Measurements from ENCODE around the gene RAB7A.
A peak's percentile ranks its signal among the peaks of the same experiment; 100 is the strongest.

The RAB7A gene

DNA sequence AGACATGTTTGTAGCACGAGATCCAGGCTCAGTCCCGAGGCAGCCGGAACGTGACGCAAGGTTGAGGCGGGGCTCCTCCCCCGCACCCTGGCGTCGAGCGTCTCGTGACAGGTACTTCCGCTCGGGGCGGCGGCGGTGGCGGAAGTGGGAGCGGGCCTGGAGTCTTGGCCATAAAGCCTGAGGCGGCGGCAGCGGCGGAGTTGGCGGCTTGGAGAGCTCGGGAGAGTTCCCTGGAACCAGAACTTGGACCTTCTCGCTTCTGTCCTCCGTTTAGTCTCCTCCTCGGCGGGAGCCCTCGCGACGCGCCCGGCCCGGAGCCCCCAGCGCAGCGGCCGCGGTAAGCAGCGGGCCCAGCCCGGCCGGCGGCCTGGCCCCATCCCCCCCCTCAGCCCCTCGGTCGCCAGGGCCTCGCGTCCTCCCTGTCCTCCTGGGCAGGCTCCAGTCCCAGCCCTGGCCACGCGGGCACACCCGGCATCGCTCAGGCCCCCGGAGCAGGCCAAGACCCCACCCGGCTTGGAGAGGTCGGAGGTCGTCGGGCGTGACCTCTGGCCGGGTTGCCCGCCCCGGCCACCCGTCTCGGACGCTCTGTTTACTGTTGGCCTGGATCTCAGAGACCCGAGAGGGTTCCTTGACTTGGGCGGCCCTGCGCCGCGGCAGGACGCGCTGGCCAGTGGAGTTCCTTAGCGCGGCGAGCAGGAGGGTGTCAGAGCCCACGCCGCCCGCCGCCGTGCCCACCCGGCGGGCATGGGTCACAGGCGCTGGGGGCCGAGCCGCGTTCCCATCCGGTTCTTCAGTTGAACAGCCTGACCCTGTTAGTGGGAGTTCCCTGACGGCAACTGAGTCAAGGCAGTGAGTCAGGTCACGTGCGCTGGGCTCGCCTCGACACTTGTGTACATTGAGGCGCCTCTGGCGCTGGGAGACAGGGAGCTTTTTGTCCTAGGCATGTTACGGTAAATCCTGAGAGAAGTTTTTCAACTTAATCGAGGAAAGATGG is at the start of gene RAB7A:
RAB7A (plus strand) TSS at position 161 of the 994 bp plus-strand sequence. CDS start 69,185 bp downstream, outside the sequence.
- peak; percentile 95 for DNase-seq (ENCODE audit: low read depth, low spot score)

DNA sequence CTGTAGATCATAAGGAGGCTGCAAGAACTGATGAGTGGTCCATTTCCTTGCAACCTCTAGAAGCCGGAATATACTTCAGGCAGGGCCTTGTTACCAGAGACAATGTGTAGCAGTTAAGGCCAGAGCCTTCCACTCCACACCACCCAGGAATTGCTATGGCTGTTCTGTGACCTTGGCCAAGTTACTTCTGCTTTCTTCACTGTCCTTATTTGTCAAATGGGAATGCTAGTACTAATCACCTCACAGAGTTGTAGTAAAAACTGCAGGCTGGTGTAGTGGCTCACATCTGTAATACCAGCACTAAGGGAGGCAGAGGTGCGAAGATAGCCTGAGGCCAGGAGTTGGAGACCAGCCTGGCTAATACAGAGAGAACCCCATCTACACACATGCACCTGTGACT is 46.6 kb upstream of the RAB7A start:
- DNase-seq (ENCODE audit: low read depth, low spot score): no peak

DNA sequence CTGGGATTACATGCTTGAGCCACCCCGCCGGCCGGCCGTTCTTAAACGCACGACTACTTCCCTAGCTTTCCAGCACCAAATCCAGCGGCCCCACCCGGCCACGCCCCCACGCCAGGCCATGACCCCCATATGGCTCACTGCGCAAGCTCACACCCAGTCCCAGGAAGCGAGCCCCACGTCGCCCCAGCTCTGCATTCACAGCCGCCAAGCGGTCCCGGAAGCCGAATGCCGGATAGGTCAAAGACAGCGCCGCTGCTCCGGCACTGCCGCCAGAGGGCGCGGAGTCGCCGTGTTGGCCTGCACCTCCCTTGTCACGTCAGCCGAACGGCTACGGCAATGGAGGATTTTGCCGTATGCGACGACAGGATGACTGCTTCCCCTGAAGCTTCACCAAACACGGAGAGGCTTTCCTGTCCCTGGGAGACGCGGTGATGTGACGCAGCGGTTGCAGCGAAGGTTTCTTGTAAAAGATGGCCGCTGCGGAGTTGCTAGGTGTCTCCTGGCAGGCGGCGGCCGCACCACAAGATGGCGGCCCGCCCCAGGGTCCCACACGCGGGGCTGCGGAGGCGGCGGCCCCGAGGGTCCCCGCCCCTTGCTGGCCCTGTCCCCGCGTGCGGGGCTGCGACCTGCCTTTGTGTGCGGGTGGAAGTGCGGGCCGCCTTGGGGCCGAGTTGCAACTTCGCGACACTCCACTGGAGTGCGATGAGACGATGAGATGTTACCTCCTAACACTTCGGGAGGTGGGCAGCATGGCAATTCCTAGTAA is 45.2 kb upstream of the RAB7A start:
- peak; percentile 91 for DNase-seq (ENCODE audit: low read depth, low spot score)

DNA sequence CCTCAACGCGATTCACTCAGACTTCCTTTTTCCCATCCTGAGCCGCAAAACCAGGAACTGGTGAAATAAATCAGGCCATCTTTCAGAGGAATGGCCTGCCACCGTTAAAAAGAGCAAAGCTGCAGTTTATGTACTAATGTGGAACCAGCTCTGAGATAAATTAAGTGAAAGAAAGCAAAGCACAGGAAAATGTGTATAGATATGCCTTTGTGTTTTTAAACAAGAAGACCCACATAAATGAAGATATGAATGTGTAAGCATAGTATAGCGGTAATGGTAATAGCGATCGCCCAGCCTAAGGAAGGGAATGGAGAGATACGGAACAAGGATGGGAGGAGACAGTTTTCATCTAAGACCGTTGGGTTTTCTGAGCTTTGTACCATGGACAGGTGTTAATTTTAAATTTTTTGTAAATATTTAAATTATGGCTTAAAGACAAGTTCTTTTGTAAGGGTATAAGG is 44.6 kb upstream of the RAB7A start:
- DNase-seq (ENCODE audit: low read depth, low spot score): no peak

DNA sequence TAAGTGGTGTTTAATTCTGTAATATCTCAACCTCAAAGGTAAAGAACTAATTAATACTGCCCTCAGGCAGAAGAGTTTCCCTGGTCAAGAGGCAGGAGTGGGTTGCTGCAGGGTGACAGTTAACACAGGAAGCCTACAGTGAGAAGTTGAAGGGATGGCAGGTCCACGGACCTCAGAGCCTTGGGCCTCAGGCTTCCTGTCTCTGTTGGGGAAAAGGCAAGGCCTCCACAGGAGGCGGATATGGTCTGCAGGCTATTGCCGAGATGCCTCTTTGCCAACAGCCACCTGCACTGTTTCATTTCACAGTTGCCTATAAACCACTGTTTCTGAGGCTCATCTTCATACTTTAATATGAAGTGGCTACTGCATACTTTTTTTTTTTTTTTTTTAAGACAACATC is 42.0 kb upstream of the RAB7A start:
- no peak for DNase-seq (ENCODE audit: low read depth, low spot score)

DNA sequence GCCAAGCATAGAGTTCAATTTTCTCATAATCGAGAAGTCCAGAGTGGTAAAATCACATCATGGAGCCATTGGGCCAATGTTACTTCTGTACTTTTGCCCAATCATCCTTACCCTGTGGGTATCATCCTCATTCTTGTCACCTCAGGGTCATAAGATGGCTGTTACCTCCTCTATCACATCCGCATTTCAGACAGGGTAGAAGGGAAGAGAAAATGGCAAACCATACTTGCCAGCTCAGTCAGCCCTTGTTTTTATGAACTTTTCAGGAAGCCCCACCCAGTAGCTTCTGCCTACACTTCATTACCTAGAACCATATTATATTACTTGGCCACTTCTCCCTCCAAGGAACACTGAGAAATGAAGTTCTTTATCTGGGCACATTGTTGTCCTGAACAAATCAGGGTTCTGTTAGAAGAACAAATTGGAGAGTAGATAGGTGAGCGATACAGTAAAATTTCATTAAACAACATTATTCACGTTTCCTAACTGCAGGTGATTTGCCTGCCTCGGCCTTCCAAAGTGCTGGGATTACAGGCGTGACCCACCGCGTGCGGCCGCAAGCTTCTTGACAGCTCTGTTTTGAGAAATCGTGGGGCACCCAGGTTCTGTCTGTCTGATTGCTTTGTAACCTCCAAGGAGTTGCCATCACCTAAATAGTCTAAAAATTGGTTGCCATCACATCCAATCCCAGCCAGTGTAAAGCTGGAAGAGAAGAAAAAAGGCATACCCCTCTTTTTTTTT is 40.8 kb upstream of the RAB7A start:
- DNase-seq (ENCODE audit: low read depth, low spot score): no peak

DNA sequence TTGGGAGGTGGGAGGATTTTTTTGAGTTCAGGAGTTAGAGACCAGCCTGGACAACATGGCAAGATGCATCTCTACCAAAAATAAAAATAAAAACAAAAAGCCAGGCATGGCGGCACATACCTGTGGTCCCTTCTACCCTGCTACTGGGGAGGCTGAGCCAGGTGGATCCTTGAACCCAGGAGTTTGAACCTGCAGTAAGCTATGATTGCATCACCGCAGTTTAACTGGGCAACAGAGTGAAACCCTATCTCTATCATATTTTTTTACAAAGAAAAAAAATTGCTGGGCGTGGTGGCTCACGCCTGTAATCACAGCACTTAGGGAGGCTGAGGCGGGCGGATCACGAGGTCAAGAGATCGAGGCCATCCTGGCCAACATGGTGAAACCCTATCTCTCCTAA is 39.5 kb upstream of the RAB7A start:
- no peak for DNase-seq (ENCODE audit: low read depth, low spot score)

DNA sequence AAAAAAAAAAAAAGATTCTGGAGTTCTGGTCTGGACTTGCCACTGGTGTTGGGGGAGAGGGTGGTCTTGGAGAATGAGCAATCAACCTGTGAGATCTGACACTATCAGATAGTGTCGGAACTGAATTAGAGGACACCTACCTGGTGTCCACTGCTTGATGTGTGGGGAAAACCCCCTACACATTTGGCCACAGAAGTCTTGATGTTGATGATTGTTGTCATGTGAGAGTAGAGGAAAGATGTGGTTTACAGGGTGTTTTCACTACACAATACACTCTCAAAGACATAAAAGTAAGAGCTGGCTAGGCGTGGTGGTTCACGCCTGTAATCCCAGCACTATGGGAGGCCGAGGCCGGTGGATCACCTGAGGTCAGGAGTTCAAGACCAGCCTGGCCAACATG is 36.9 kb upstream of the RAB7A start:
- no peak for DNase-seq (ENCODE audit: low read depth, low spot score)

DNA sequence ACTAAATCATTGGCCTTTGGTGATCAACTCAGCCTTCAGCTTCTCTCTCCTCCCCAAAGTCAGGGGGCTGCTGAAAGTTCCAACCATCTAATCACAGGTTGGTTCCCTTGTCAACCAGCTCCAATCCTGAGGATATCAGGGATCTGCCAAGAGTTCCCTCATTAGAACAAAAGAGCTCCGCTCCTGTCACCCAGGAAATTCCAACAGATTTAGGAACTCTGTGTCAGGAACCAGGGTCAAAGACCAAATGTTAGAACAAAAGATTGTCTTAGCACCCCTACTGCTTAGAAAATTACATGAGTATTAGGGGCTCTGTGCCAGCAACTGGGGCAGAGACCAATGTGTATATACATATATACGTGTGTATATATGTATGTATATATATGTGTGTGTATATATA is 32.3 kb upstream of the RAB7A start:
- DNase-seq (ENCODE audit: low read depth, low spot score): no peak

DNA sequence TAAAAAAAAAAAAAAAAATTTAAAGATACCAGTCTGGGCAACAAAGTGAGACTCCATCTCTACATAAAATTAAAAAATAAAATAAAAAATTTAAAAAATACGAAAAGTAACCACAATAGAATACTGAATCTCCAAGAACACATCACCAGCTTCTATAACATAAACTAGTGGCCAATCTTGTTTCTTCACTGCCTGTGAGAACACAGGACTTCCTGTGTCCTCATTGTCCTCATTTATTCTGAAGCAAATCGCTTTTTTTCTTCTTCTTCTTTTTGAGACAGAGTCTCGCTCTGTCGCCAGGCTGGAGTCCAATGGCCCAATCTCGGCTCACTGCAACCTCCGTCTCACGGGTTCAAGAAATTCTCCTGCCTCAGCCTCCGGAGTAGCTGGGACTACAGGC is 28.6 kb upstream of the RAB7A start:
- no peak for DNase-seq (ENCODE audit: low read depth, low spot score)

DNA sequence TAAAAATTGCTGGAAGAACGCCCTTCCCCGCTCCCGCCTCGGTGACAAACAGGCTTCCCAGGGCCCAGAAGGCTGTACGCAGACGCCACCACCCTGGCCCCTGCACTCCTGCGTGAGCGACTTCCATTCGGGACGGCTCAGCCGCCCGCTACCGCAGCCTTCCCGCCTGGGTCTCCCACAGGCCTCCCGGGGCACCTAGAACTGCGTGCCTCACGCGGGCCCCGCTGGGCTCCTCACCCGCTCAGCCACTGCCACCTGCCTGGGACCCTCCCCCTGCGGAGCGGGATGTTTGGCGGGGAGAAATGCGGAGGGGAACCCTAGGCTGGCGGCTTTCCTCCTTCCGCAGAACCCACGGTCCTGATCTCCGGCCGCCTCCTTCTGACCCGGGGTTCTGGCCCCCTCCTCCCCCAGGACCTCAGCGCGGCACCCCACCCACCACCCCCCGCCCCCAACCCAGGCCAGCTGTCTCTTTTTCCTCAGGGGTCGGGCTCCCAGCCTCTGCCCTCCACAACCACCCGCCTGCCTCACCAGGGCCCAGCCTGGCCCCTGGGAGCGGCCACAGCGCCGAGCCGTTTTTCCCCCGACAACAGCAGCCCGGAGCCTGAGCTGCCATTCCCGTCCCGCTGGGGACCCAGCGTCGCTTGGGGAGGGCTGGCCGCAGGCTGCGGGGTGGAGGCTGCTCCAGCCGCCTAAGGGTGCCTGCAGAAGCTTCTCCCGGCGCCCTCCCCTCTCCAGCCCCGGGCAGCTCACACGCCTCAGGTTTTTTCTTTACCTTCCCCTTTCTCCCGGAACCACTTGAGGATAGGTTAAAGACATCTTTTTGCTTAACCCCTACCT is 27.6 kb upstream of the RAB7A start:
- no peak for DNase-seq (ENCODE audit: low read depth, low spot score)

DNA sequence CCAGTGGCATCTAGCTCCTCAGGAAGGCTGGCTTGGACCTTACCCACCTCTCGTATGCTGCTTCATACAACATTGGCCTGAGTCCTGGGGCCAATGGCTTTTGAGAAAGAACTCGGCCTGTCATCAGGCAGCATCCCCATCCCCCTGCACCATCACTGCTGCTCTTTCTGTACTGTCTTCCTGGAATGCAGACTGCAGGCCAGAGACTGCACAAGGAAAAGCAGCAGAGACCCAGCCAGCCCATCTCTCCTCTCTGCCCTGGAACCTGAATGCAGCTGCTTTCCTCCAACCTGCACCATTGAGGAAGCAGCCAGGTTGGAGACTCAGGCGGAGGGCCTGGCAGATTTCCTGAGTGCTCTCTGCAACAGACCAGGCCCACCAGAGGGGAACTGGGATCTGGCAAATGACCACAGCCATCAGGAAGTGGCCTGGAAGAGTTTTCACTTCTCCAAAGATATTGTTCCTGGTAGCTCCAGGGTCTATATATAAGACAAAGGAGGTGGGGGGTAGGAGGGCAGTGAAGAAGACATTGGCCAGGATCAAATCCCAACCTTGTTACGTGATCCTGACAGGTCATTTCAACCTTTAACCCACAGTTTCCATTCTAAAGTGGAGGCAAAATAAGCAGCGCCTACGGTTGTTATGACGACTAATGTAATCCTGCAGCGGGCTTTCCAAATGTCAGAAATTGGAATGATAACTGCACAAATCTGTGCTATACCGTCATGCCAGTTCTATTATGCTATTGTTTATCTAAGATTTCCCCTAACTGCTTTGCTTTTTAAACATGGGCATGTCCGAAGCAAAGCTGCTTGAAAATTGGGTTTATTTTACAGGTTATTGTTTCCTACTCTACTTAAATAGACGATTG is 24.4 kb upstream of the RAB7A start:
- DNase-seq (ENCODE audit: low read depth, low spot score): no peak

DNA sequence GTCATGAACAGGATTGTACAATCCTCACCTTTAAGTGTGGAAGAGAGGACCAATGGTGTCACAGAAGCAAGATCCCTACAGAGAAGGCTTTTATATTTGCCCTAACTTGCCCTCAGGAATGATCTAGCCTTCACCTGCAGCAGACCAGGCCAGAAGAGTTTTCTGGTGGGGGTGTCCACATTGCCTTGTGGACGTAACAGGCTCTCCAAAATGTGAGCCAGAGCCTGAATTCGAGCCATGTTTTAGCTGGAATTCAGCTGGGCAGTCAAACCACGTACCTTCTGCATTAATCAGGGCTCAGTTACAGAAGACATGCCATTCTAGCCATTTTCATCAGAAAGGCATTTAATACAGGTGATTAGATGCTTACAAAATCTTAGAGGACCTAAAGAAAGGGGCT is 23.6 kb upstream of the RAB7A start:
- no peak for DNase-seq (ENCODE audit: low read depth, low spot score)

DNA sequence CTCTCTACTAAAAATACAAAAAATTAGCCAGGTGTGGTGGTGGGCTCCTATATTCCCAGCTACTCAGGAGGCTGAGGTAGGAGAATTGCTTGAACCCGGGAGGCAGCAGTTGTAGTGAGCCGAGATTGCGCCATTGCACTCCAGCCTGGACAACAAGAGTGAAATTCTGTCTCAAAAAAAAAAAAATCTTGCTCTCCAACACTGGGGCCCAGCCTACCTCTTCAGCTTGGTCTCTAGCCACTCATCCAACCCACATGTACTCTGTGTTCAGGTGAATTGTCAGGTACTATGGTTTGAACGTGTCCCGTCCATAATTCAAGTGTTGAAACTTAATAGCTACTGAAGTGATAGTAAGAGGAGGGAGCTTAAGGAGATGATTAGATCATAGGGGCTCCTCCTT is 22.4 kb upstream of the RAB7A start:
- DNase-seq (ENCODE audit: low read depth, low spot score): no peak

DNA sequence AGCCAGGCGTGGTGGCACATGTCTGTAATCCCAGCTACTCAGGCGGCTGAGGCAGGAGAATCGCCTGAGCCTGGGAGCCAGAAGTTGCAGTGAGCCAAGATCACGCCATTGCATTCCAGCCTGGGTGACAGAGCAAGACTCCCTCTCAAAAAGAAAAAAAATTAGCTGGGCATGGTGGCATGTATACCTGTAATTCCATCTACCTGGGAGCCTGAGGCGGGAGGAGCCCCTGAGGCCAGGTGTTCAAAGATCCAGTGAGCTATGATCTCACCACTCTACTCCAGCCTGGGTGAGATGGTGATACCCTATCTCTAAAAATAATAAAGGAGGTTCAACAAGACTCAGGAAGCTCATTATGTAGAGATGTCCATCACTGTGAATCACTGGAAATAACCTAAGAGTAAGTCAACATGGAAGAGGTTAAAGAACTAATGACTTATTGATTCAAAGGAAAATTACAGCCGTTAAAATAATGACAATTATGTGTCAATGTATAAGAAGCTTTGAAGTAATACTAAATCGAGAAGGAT is 19.8 kb upstream of the RAB7A start:
- DNase-seq (ENCODE audit: low read depth, low spot score): no peak

DNA sequence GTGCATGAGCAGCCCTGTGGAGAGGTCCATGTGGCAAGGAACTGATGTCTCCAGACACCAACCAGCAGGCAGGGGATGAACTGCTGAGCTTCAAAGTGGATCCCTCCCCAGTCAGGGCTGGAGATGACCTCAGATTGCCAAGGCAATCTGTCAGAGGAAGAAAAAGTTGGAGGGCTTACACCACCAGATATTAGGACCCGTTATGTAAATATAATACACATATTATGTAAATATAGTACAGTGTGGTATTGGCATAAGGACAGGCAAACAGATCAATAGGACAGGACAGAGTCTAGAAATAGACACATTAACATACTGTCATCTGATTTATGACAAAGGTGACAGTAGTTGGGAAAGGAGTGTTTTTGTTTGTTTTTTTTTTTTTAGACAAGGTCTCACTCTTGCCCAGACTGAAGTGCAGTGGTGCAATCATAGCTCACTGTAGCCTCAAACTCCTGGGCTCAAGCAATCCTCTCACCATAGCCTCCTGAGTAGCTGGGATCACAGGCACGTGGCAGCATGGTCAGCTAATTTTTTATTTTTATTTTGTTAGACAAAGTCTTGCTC is 18.0 kb upstream of the RAB7A start:
- DNase-seq (ENCODE audit: low read depth, low spot score): no peak

DNA sequence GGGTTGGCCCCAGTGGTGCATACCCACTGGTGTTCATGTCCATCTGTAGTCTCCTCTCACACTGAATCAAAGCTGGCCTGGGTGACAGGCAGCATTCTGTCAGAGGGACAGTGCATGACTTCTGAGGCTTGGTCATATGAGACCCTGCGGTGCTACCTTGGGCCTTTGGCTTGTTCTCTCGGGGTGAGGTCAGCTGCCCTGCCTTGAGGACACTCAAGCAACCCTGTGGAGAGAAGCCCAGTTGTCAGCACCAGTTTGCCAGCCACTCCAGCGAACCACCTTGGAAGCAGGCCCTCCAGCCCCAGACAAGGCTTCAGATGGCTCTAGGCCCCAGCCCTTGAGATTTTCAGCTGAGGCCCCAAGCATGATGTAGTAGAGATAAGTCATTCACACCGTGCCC is 16.9 kb upstream of the RAB7A start:
- DNase-seq (ENCODE audit: low read depth, low spot score): no peak

DNA sequence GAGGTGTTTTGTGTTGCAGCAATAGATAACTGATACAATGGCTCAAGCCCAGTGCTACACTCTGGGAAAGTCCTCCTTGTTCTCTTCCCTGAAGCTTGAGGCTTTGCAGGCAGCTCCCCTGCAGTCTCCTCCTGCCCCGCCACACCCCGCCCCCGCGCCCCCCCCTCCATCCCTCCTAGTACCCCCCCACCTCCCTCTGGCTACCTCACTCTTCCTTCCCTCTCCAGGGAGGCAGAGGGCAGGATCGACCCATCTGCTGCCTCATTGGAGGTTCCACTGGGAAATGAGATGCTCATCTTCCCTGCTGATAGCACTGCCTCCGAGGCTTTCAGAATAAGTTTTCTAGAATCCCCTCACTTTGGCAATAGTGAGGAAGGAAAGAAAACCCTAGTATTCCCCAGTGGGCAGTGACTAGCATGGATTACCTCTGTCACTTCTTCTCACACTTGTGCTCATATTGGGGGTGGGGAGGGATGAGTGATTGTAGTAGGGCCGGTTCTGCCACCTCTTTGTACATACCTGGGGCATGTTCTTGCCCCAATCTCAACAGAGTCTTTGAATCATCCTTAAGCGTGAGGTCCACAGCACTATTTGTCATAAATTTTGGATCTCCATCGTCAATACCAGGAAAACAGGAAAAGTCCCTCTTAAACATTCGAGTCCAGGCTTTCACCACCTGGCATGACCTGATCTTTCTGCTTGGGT is 16.3 kb upstream of the RAB7A start:
- no peak for DNase-seq (ENCODE audit: low read depth, low spot score)
